Liver (tissue), 9 donors: ENCODE measurements around the gene RBM27. TPM values are rescaled to one million over a fixed set of nuclear protein-coding genes. Genes with fewer than 3 reads are reported as not detected.

Experiments used
- DNase-seq: peaks from one replicate; pipeline ENCODE4 v3.0.0-alpha.2; 2017; ENCODE audit warnings: low spot score
- H3K27ac ChIP-seq, 2 donors: one replicate each; pipeline ENCODE4 v1.7.0; 2013; ENCODE audit warnings: inconsistent platforms in 2 of 2, low read length in 2 of 2, control low read depth in 1 of 2, low read depth in 1 of 2, mild to moderate bottlenecking in 1 of 2
- H3K27me3 ChIP-seq, 4 donors: one replicate each; pipeline versions ENCODE4 v1.6.1 to v1.7.0; 2013; ENCODE audit warnings: low read length in 3 of 4, inconsistent platforms in 1 of 4, mild to moderate bottlenecking in 1 of 4, moderate library complexity in 1 of 4; ENCODE audit not compliant: control insufficient read depth in 4 of 4, insufficient read depth in 4 of 4
- H3K36me3 ChIP-seq, 4 donors: one replicate each; pipeline versions ENCODE4 v1.6.1 to v1.7.0; 2013; ENCODE audit warnings: low read length in 3 of 4, mild to moderate bottlenecking in 3 of 4, low read depth in 1 of 4, moderate library complexity in 1 of 4; ENCODE audit not compliant: control insufficient read depth in 4 of 4, insufficient read depth in 3 of 4
- H3K4me1 ChIP-seq, 4 donors: one replicate each; pipeline versions ENCODE4 v1.6.1 to v1.7.0; 2013; ENCODE audit warnings: low read length in 3 of 4, mild to moderate bottlenecking in 3 of 4, moderate library complexity in 1 of 4; ENCODE audit not compliant: control insufficient read depth in 4 of 4, insufficient read depth in 4 of 4
- H3K4me3 ChIP-seq, 3 donors: one replicate each; pipeline versions ENCODE4 v1.6.1 to v1.7.0; 2013; ENCODE audit warnings: low read length in 3 of 3, control low read depth in 1 of 3, low read depth in 1 of 3, mild to moderate bottlenecking in 1 of 3
- H3K9ac ChIP-seq, 2 donors: one replicate each; pipeline ENCODE4 v1.7.0; 2013; ENCODE audit warnings: low read length in 2 of 2, mild to moderate bottlenecking in 2 of 2, moderate library complexity in 2 of 2, control low read depth in 1 of 2, low read depth in 1 of 2
- H3K9me3 ChIP-seq, 4 donors: one replicate each; pipeline versions ENCODE4 v1.6.1 to v1.7.0; 2013; ENCODE audit warnings: low read length in 3 of 4; ENCODE audit not compliant: control insufficient read depth in 4 of 4
- EGR1 ChIP-seq, 2 donors: IDR thresholded peaks; 2 replicates each; pipeline ENCODE4 v1.6.1; 2016 to 2018; ENCODE audit warnings: antibody characterized with exemption in 2 of 2, low read depth in 2 of 2
- FOXA1 ChIP-seq: IDR thresholded peaks from 2 replicates; pipeline ENCODE4 v1.6.1; 2016; ENCODE audit warnings: antibody characterized with exemption
- FOXA2 ChIP-seq: IDR thresholded peaks from 2 replicates; pipeline ENCODE4 v1.6.1; 2016; ENCODE audit warnings: antibody characterized with exemption
- HNF4A ChIP-seq, 2 donors: conservative IDR thresholded peaks; 2 replicates each; pipeline ENCODE4 v1.6.1; 2016; ENCODE audit warnings: antibody characterized with exemption in 2 of 2, mild to moderate bottlenecking in 2 of 2
- HNF4G ChIP-seq: IDR thresholded peaks from 2 replicates; pipeline ENCODE4 v1.6.1; 2016; ENCODE audit warnings: antibody characterized with exemption
- JUND ChIP-seq, 2 donors: IDR thresholded peaks; 2 replicates each; pipeline ENCODE4 v1.6.1; 2016; ENCODE audit warnings: antibody characterized with exemption in 2 of 2
- NR2F2 ChIP-seq: IDR thresholded peaks from 2 replicates; pipeline ENCODE4 v1.6.1; 2016; ENCODE audit warnings: antibody characterized with exemption
- RAD21 ChIP-seq, 2 donors: IDR thresholded peaks; 2 replicates each; pipeline ENCODE4 v1.6.1; 2016; ENCODE audit warnings: antibody characterized with exemption in 2 of 2, mild to moderate bottlenecking in 2 of 2
- RXRA ChIP-seq, 2 donors: IDR thresholded peaks; 2 replicates each; pipeline ENCODE4 v1.6.1; 2017 to 2018; ENCODE audit warnings: antibody characterized with exemption in 2 of 2, mild to moderate bottlenecking in 1 of 2
- SP1 ChIP-seq: IDR thresholded peaks from 2 replicates; pipeline ENCODE4 v1.6.1; 2018; ENCODE audit warnings: antibody characterized with exemption, mild to moderate bottlenecking
- TAF1 ChIP-seq: conservative IDR thresholded peaks from 2 replicates; pipeline ENCODE4 v1.6.1; 2016; ENCODE audit warnings: antibody characterized with exemption, mild to moderate bottlenecking
- WGBS: extraction: QIAGEN DNeasy Blood & Tissue Kit; methylation state at CpG from one replicate; pipeline ENCODE4 v1.1.7; 2013; 5-methylcytosine and 5-hydroxymethylcytosine counted together
- polyA plus RNA-seq, 2 donors: library from polyadenylated mRNA; stranded (reverse) in 1 of 2; unstranded in 1 of 2; fragments of 200-250 nt in 1 of 2; fragments of >200 nt in 1 of 2; fragmentation: Nextera tagmentation in 1 of 2; extraction: Ambion mirVana in 1 of 2; gene quantifications; one replicate each; pipeline versions ENCODE4 v1.2.1 to v1.2.3, GENCODE V29; 2013 to 2015
- total RNA-seq, 2 donors: library from RNA; depleted of rRNA; stranded (reverse); fragments of >200 nt; gene quantifications; one replicate each; pipeline ENCODE4 v1.2.3, GENCODE V29; 2014
- TF ChIP-seq, protein P1 (sequence below): IDR thresholded peaks from 2 replicates; pipeline ENCODE4 v1.6.1; 2016; ENCODE audit warnings: antibody characterized with exemption, mild to moderate bottlenecking
- TF ChIP-seq, protein P2 (sequence below): fragments of 150-350 bp; IDR thresholded peaks from 2 replicates; pipeline ENCODE4 v1.5.1; 2017; ENCODE audit warnings: improper control_type of control experiment, low read depth, low read length; ENCODE audit not compliant: missing input control
- donor health status: healthy.
- donor health status: healthy.
- donor health status: healthy.
- donor health status: healthy.
- donor health status: healthy.

RBM27 gene
- total and polyA plus RNA-seq, 4 donors = 2.7 to 16.7 (median 9.7) TPM

- TF ChIP-seq FOXA1 = no peak
- H3K9me3 ChIP-seq = no peaks in the 10 kb centered on the region
- H3K4me1 ChIP-seq = no peaks in the 10 kb centered on the region
- no peak for DNase-seq
- peaks cover 12 to 39% (median 30%) of the 10 kb centered on the region in 4 donors for H3K36me3 ChIP-seq
- H3K9ac ChIP-seq = no peak overlapping the region
- no peaks in the 10 kb centered on the region for H3K27me3 ChIP-seq
- H3K27ac ChIP-seq = no peak overlapping the region
- H3K4me3 ChIP-seq = no peak overlapping the region
Observed at GRCh38 chr5:146229222-146229621, 25.8 kb downstream of the RBM27 start.

- no peak for DNase-seq
- no peaks in the 10 kb centered on the region for H3K27me3 ChIP-seq
- H3K9me3 ChIP-seq = no peaks in the 10 kb centered on the region
- no peak overlapping the region for H3K4me3 ChIP-seq
- 92% methylated on average over 6 of the region's 6 CpGs for WGBS
- peaks cover 14 to 40% (median 33%) of the 10 kb centered on the region in 4 donors for H3K36me3 ChIP-seq
- H3K4me1 ChIP-seq = no peaks in the 10 kb centered on the region
- TF ChIP-seq FOXA2 (no peak), JUND (IDR thresholded peaks at IDR 0.05) (no peak), SP1 (no peak), TAF1 (no peak), HNF4G (no peak), NR2F2 (no peak), RXRA (IDR thresholded peaks at IDR 0.05) (no peak), RAD21 (IDR thresholded peaks at IDR 0.05) (no peak), EGR1 (IDR thresholded peaks at IDR 0.05; ENCODE audit: low read depth in 2 of 2) (no peak), HNF4A (conservative IDR thresholded peaks at IDR 0.05) (no peak)
- TF ChIP-seq, protein P1, sequence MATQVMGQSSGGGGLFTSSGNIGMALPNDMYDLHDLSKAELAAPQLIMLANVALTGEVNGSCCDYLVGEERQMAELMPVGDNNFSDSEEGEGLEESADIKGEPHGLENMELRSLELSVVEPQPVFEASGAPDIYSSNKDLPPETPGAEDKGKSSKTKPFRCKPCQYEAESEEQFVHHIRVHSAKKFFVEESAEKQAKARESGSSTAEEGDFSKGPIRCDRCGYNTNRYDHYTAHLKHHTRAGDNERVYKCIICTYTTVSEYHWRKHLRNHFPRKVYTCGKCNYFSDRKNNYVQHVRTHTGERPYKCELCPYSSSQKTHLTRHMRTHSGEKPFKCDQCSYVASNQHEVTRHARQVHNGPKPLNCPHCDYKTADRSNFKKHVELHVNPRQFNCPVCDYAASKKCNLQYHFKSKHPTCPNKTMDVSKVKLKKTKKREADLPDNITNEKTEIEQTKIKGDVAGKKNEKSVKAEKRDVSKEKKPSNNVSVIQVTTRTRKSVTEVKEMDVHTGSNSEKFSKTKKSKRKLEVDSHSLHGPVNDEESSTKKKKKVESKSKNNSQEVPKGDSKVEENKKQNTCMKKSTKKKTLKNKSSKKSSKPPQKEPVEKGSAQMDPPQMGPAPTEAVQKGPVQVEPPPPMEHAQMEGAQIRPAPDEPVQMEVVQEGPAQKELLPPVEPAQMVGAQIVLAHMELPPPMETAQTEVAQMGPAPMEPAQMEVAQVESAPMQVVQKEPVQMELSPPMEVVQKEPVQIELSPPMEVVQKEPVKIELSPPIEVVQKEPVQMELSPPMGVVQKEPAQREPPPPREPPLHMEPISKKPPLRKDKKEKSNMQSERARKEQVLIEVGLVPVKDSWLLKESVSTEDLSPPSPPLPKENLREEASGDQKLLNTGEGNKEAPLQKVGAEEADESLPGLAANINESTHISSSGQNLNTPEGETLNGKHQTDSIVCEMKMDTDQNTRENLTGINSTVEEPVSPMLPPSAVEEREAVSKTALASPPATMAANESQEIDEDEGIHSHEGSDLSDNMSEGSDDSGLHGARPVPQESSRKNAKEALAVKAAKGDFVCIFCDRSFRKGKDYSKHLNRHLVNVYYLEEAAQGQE = no peak
- H3K27ac ChIP-seq = no peak overlapping the region
- no peak overlapping the region for H3K9ac ChIP-seq
Observed at GRCh38 chr5:146232223-146232622, 28.8 kb downstream of the RBM27 start.

DNA sequence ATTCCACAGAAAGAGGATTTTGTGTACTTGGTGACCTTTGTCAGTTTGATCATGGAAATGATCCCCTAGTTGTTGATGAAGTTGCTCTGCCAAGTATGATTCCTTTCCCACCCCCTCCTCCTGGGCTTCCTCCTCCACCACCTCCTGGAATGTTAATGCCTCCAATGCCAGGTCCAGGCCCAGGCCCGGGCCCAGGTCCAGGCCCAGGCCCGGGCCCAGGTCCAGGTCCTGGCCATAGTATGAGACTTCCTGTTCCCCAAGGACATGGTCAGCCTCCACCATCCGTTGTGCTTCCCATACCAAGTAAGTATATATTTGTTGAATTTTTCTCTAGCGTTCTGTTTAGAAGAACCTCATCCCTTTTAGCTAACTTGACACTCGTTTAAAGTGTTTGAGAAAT is 30.0 kb downstream of the RBM27 start:
- no peak overlapping the region for H3K27ac ChIP-seq

More for the DNA sequence above, 30.0 kb downstream of the RBM27 start:
- 93% methylated on average over 5 of the region's 5 CpGs for WGBS
- TF ChIP-seq SP1 (no peak), EGR1 (IDR thresholded peaks at IDR 0.05; ENCODE audit: low read depth in 2 of 2) (no peak), FOXA1 (no peak)
- TF ChIP-seq, protein P2, sequence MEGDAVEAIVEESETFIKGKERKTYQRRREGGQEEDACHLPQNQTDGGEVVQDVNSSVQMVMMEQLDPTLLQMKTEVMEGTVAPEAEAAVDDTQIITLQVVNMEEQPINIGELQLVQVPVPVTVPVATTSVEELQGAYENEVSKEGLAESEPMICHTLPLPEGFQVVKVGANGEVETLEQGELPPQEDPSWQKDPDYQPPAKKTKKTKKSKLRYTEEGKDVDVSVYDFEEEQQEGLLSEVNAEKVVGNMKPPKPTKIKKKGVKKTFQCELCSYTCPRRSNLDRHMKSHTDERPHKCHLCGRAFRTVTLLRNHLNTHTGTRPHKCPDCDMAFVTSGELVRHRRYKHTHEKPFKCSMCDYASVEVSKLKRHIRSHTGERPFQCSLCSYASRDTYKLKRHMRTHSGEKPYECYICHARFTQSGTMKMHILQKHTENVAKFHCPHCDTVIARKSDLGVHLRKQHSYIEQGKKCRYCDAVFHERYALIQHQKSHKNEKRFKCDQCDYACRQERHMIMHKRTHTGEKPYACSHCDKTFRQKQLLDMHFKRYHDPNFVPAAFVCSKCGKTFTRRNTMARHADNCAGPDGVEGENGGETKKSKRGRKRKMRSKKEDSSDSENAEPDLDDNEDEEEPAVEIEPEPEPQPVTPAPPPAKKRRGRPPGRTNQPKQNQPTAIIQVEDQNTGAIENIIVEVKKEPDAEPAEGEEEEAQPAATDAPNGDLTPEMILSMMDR = no peak
- no peaks in the 10 kb centered on the region for H3K4me1 ChIP-seq
- H3K9ac ChIP-seq = no peak overlapping the region
- H3K9me3 ChIP-seq = no peaks in the 10 kb centered on the region
- no peak for DNase-seq
- no peaks in the 10 kb centered on the region for H3K27me3 ChIP-seq
- H3K36me3 ChIP-seq = peaks cover 16 to 49% (median 38%) of the 10 kb centered on the region in 4 donors
- no peak overlapping the region for H3K4me3 ChIP-seq
